Kidney (tissue), 14 donors: ENCODE measurements around the gene INKA2. TPM values are rescaled to one million over a fixed set of nuclear protein-coding genes. Genes with fewer than 3 reads are reported as not detected.

Source experiments
- DNase-seq, 5 donors: peaks; one replicate each; pipeline ENCODE4 v3.0.0-alpha.2; 2013 to 2020
- FAIRE-seq: peaks from 2 replicates; lab custom pipeline; 2012; peaks lifted over from hg19 to GRCh38; lab: Jason Lieb, UNC
- H3K27ac ChIP-seq, 2 donors: one replicate each; pipeline ENCODE4 v1.7.0; 2013; ENCODE audit warnings: low read depth in 2 of 2, low read length in 2 of 2, inconsistent platforms in 1 of 2
- H3K27me3 ChIP-seq: one replicate; pipeline ENCODE4 v1.7.1; 2013; ENCODE audit warnings: low read length, inconsistent platforms; ENCODE audit not compliant: control insufficient read depth, insufficient read depth
- H3K36me3 ChIP-seq, 3 donors: one replicate each; pipeline versions ENCODE4 v1.7.0 to v1.7.1; 2013; ENCODE audit warnings: low read length in 3 of 3, control low read depth in 1 of 3, inconsistent platforms in 1 of 3; ENCODE audit not compliant: insufficient read depth in 3 of 3, control insufficient read depth in 2 of 3
- H3K4me1 ChIP-seq, 3 donors: one replicate each; pipeline versions ENCODE4 v1.7.0 to v1.7.1; 2013; ENCODE audit warnings: low read length in 3 of 3, inconsistent platforms in 1 of 3, low read depth in 1 of 3; ENCODE audit not compliant: control insufficient read depth in 2 of 3, insufficient read depth in 2 of 3
- H3K4me3 ChIP-seq, 3 donors: one replicate each; pipeline versions ENCODE4 v1.7.0 to v1.8.1; 2013; ENCODE audit warnings: low read length in 3 of 3, control low read depth in 1 of 3, inconsistent platforms in 1 of 3
- H3K9ac ChIP-seq, 3 donors: one replicate each; pipeline versions ENCODE4 v1.7.0 to v1.7.1; 2013; ENCODE audit warnings: low read length in 3 of 3, control low read depth in 1 of 3, inconsistent platforms in 1 of 3
- H3K9me3 ChIP-seq, 3 donors: one replicate each; pipeline versions ENCODE4 v1.7.0 to v1.7.1; 2013; ENCODE audit warnings: low read length in 3 of 3, control low read depth in 1 of 3, inconsistent platforms in 1 of 3; ENCODE audit not compliant: control insufficient read depth in 2 of 3, insufficient read depth in 1 of 3
- intact Hi-C: fragments of 100-400 bp; cut with DNase I; formaldehyde crosslinking; loops from one replicate; pipeline ENCODE4 v1.11.1; 2022
- polyA plus RNA-seq: library from polyadenylated mRNA; stranded (reverse); fragments of 350-450 nt; fragmentation: Illumina TruSeq; extraction: RNeasy Lipid Tissue Mini Kit (QIAGEN cat#74804); gene quantifications from one replicate; pipeline ENCODE4 v1.2.3, GENCODE V29; 2014; ENCODE audit warnings: low read depth, low replicate concordance; ENCODE audit not compliant: insufficient read depth
- total RNA-seq: library from RNA; stranded (reverse); fragmentation: NEBNext Ultra II Directional; extraction: Animal tissue kit (Norgen Biotek cat#: 25700); gene quantifications from one replicate; pipeline ENCODE4 v1.2.1, GENCODE V29; 2021
- TF ChIP-seq, protein P1 (sequence below): IDR thresholded peaks from 3 replicates; pipeline ENCODE4 v1.5.1; 2012; ENCODE audit warnings: mild to moderate bottlenecking, moderate library complexity, borderline replicate concordance; ENCODE audit not compliant: insufficient read depth; ENCODE audit errors: extremely low read depth
- donor health status: control.
- donor health status: control.
- donor health status: control.
- donor health status: control.
- donor health status: control.
- donor health status: DM: yes; HTN: yes; CAD: no.
- donor health status: Normal renal cell carcinoma (clear cell type).

INKA2 gene
- total and polyA plus RNA-seq, 2 donors from 2014 or later, result 3.5 to 5.6 TPM

DNA sequence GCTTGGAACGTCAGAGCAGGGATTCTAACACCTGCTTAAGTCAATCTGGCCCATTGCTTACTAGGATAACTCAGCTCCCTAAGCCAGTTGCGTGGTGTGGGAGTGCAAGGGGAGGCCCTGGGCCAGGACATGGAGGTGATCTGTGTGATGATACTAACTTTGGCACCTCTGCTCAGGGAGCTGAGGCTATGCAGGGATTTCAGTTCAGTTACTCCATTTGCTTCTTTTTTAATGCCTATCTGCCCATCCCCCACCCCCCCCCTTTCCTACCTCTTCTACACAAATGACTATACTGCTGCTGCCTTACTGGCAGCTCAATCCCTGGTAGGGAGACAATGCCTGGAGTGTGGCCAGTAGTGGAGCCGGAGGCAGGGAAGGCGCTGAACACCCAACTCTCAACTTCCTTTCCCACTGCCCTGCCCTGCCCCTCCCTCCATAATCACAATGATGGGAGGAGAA, 19.5 kb downstream of the INKA2 start:
- no peaks in the 10 kb centered on the region for H3K36me3 ChIP-seq
- no peaks in the 10 kb centered on the region for H3K4me1 ChIP-seq
- no peak overlapping the region for H3K9ac ChIP-seq
- TF ChIP-seq, protein P1, sequence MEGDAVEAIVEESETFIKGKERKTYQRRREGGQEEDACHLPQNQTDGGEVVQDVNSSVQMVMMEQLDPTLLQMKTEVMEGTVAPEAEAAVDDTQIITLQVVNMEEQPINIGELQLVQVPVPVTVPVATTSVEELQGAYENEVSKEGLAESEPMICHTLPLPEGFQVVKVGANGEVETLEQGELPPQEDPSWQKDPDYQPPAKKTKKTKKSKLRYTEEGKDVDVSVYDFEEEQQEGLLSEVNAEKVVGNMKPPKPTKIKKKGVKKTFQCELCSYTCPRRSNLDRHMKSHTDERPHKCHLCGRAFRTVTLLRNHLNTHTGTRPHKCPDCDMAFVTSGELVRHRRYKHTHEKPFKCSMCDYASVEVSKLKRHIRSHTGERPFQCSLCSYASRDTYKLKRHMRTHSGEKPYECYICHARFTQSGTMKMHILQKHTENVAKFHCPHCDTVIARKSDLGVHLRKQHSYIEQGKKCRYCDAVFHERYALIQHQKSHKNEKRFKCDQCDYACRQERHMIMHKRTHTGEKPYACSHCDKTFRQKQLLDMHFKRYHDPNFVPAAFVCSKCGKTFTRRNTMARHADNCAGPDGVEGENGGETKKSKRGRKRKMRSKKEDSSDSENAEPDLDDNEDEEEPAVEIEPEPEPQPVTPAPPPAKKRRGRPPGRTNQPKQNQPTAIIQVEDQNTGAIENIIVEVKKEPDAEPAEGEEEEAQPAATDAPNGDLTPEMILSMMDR, result no peak
- DNase-seq (no peak), FAIRE-seq (no peak)
- no peak overlapping the region for H3K27ac ChIP-seq
- H3K27me3 ChIP-seq, result no peaks in the 10 kb centered on the region
- H3K9me3 ChIP-seq, result no peaks in the 10 kb centered on the region
- intact Hi-C loops, result no loop called here
- H3K4me3 ChIP-seq, result no peak overlapping the region

DNA sequence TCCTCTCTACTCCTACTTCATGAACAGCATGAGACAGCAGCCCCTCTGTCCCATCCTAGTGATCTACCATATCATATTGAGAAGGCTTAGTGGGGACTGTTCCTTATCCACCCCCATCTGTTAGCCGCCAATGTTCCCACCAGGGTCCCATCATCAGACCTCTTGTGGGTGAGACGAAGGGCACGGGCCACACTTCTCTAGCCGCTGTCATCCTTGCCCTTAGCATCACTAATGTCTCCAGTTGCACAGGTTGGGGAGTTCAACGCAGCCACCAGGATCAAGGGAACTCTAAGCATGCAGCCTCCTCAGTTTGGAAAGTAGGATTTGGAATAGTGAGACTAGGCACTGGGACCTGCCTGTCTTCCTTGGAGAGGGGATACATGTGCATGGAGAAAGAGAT, 20.1 kb downstream of the INKA2 start:
- no peak for FAIRE-seq

DNA sequence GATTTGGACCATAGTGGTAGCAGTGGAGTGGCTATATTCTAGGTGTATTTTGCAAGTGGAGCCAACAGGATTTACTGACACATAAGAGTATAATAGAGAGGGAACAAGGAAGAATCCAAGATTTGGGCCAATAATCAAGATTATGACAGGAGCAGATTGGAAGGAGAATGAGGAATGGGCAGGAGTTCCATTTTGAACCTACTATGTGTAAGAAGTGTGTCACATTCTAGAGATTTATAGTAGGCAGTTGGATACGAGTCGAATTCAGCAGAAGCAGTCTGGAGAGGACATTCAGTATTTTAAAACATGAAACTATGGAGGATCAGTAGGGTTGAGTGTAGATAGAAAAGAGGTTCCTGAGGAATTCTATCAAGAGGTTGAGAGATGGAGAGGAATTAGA, 21.7 kb downstream of the INKA2 start:
- Histone ChIP-seq H3K36me3 (no peaks in the 10 kb centered on the region), H3K4me1 (no peaks in the 10 kb centered on the region), H3K9me3 (no peaks in the 10 kb centered on the region), H3K9ac (no peak overlapping the region), H3K4me3 (no peak overlapping the region), H3K27me3 (no peaks in the 10 kb centered on the region), H3K27ac (no peak overlapping the region)
- TF ChIP-seq, protein P1, result no peak
- intact Hi-C loops, result no loop called here
- FAIRE-seq, result no peak
- DNase-seq, result no peak

More for the DNA sequence above, 20.1 kb downstream of the INKA2 start:
- Histone ChIP-seq H3K36me3 (no peaks in the 10 kb centered on the region), H3K27ac (no peak overlapping the region), H3K4me3 (no peak overlapping the region), H3K9ac (no peak overlapping the region), H3K4me1 (no peaks in the 10 kb centered on the region), H3K9me3 (no peaks in the 10 kb centered on the region), H3K27me3 (no peaks in the 10 kb centered on the region)
- TF ChIP-seq, protein P1, result no peak
- DNase-seq, result no peak
- intact Hi-C loops, result no loop called here

DNA sequence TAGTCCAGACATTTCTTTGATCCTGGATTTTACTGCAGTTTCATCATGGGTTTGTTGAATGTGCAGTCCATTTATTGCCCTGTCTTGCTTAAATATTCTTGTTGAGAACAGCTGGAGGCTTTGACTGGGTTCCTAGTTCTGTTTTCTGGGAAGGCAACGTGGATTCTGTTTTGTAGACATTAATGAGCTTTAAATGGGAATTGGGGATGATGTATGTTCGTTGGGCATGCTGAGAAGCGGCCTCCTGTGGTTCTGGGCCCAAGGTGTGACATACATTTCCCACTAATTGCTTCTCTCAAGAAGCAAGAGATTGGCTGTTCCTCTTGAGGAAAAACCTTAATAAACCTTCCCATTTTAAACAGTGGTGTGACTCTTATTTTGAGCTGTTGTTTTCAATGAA, 22.9 kb downstream of the INKA2 start:
- H3K4me1 ChIP-seq, result no peaks in the 10 kb centered on the region
- no peaks in the 10 kb centered on the region for H3K27me3 ChIP-seq
- no peaks in the 10 kb centered on the region for H3K36me3 ChIP-seq
- TF ChIP-seq, protein P1, result no peak
- intact Hi-C loops, result no loop called here
- H3K27ac ChIP-seq, result no peak overlapping the region
- no peak for DNase-seq
- H3K9me3 ChIP-seq, result no peaks in the 10 kb centered on the region
- no peak overlapping the region for H3K4me3 ChIP-seq
- H3K9ac ChIP-seq, result no peak overlapping the region
- FAIRE-seq, result no peak
